Epithelial cell of proximal tubule (primary cell): ENCODE data around the gene ARHGAP31. TPM values are rescaled to one million over a fixed set of nuclear protein-coding genes. Genes with fewer than 3 reads are reported as not detected.

Experiments
- DNase-seq: peaks from one replicate; pipeline ENCODE4 v3.0.0-alpha.2; 2011; ENCODE audit warnings: low read depth
- H3K4me3 ChIP-seq: 2 replicates; pipeline ENCODE4 v1.5.1; 2011; ENCODE audit warnings: low read depth, mild to moderate bottlenecking, low read length
- total RNA-seq: library from RNA; depleted of rRNA; stranded (reverse); fragments of >200 nt; gene quantifications from 2 replicates; pipeline ENCODE4 v1.2.3, GENCODE V29; 2015
- TF ChIP-seq, protein P1 (sequence below): conservative IDR thresholded peaks from 2 replicates; pipeline ENCODE4 v1.5.1; 2012; ENCODE audit warnings: low read depth, mild to moderate bottlenecking, low read length

ARHGAP31 gene
- total RNA-seq, 1 donor from 2014 or later = 5.1 TPM

DNA sequence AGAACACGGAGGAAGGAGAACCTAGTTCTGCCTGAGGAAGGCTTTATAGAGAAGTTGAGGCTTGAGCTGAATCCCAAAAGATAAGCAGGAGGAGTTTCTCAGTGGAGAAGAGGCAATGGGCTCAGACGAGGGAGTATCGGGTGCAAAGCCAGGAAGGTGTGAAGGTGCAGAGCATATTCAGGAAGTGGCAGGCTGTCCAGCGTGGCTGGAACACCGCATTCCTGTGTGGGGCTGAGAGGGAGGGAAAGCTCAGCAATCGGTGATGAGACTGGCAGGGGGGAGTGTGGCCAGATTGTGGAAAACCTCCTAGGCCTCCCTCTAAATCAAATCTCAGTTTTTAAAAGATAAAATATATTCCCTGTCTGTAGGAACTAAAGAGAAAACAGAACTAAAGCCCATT is 63.0 kb downstream of the ARHGAP31 start:
- no peak for DNase-seq
- H3K4me3 ChIP-seq = no peak overlapping the region
- TF ChIP-seq, protein P1, sequence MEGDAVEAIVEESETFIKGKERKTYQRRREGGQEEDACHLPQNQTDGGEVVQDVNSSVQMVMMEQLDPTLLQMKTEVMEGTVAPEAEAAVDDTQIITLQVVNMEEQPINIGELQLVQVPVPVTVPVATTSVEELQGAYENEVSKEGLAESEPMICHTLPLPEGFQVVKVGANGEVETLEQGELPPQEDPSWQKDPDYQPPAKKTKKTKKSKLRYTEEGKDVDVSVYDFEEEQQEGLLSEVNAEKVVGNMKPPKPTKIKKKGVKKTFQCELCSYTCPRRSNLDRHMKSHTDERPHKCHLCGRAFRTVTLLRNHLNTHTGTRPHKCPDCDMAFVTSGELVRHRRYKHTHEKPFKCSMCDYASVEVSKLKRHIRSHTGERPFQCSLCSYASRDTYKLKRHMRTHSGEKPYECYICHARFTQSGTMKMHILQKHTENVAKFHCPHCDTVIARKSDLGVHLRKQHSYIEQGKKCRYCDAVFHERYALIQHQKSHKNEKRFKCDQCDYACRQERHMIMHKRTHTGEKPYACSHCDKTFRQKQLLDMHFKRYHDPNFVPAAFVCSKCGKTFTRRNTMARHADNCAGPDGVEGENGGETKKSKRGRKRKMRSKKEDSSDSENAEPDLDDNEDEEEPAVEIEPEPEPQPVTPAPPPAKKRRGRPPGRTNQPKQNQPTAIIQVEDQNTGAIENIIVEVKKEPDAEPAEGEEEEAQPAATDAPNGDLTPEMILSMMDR = no peak

- H3K4me3 ChIP-seq = no peak overlapping the region
- no peak for DNase-seq
- TF ChIP-seq, protein P1 = no peak
These were observed 65.5 kb downstream of the ARHGAP31 start for GRCh38 chr3:119359476-119360326.

DNA sequence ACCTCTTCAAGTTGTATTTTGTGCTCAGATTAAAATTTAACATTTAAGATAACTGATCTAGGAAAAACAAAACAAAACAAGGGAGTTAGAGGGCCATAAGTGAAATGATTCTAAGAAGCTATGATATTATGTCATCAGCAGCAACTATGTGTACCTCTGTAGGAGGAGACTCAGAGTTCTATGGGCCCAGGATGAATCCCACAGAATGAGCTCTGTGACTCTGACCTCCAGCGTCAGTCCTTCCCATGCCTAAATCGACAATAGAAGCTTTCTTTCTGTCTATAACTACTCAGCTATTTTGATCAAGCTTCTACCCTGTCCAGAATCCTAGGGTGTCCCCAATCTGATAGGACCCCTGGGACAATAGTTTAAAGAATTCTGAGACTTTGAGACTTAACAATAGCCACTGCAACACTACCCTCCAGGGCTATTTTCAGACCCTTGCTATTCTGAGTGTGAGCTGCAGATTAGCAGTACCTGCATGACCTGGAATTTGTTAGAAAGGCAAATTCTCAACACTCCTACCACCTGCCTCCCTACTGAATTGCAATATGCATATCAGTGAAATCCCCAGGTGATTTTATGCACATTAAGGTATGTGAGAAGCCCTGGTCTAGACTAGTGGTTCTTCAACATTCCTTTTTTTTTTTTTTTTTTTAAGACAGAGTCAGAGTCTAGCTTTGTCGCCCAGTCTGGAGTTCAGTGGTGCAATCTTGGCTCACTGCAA is 66.7 kb downstream of the ARHGAP31 start:
- no peak overlapping the region for H3K4me3 ChIP-seq
- TF ChIP-seq, protein P1 = no peak
- no peak for DNase-seq

DNA sequence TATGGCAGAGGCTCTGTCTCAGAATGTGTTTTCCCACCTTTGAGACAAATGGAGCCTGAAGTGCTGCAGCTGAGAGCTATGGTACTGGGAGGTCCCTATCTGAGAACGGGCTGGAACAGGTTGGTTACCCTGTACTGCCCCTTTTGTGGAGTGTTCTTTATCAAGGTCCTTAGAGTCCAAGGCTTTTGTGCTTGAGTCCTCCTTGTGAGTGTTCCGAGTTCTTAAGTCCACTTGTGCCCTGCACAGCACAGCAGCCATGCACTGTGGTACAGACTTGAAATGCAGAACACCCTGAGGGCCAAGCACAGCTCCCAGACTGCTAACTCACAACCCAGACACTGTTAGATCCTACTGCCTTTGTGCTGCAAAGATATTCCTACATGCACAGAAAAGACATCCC is 67.8 kb downstream of the ARHGAP31 start:
- DNase-seq = no peak
- TF ChIP-seq, protein P1 = no peak
- H3K4me3 ChIP-seq = no peak overlapping the region

- H3K4me3 ChIP-seq = no peak overlapping the region
- TF ChIP-seq, protein P1 = no peak
- no peak for DNase-seq
These were observed 69.0 kb downstream of the ARHGAP31 start for GRCh38 chr3:119362940-119363725.

DNA sequence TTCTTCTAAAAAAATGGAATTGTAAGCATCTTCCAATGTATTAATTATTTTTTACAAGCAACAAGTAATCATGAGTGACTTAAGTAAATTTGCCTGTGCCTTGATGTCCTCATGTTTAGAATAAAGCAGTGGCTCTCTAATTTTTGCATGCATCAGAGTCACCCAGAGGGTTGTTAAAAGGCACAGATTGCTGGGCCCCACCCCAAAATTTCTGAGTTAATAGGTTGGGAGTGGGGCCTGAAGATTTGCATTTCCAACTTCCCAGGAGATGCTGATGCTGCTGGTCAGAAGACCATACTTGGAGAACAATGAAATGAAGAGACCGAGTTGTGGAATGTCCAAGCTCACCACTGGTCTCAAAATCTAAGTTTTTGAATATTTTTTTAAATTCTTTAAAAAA is 70.2 kb downstream of the ARHGAP31 start:
- DNase-seq = no peak
- TF ChIP-seq, protein P1 = no peak

More for the DNA sequence above, 70.2 kb downstream of the ARHGAP31 start:
- no peak overlapping the region for H3K4me3 ChIP-seq
